22Rv1 (cell line): ENCODE results near the gene DDX5.

ENCODE experiments used
- H3K27ac ChIP-seq: fragments of 450-650 bp; 2 replicates; pipeline ENCODE4 v1.5.1; 2017
- CTCF ChIP-seq: fragments of 450-650 bp; IDR thresholded peaks from 2 replicates; pipeline ENCODE4 v1.5.1; 2017; ENCODE audit warnings: mild to moderate bottlenecking
- ZFX ChIP-seq: fragments of 450-650 bp; IDR thresholded peaks from 2 replicates; pipeline ENCODE4 v1.6.1; 2017; ENCODE audit warnings: antibody characterized with exemption, borderline replicate concordance

Gene DDX5

GRCh38 chr17:64506201-64506575, at the start of gene DDX5:
Gene DDX5, minus strand, starts transcription at chr17:64506289. Its CDS starts 170 bp downstream, at chr17:64506119.
- no peak for TF ChIP-seq ZFX
- no peak for TF ChIP-seq CTCF
- peak within 1 kb of the TSS; percentile 96 for H3K27ac ChIP-seq

GRCh38 chr17:64555281-64555680, 49.2 kb upstream of the DDX5 start:
- TF ChIP-seq ZFX, result no peak
- TF ChIP-seq CTCF, result no peak
- no peak overlapping the region for H3K27ac ChIP-seq

- H3K27ac ChIP-seq, result no peak overlapping the region
- no peak for TF ChIP-seq ZFX
- no peak for TF ChIP-seq CTCF
Measured at GRCh38 chr17:64554028-64554637, 48.0 kb upstream of the DDX5 start.

- TF ChIP-seq CTCF, result no peak
- TF ChIP-seq ZFX, result no peak
- no peak overlapping the region for H3K27ac ChIP-seq
Measured at GRCh38 chr17:64551461-64551860, 45.4 kb upstream of the DDX5 start.

- no peak for TF ChIP-seq CTCF
- no peak for TF ChIP-seq ZFX
- H3K27ac ChIP-seq, result no peak overlapping the region
Measured at GRCh38 chr17:64547319-64547718, 41.2 kb upstream of the DDX5 start.

- TF ChIP-seq CTCF, result no peak
- no peak for TF ChIP-seq ZFX
- H3K27ac ChIP-seq, result no peak overlapping the region
Measured at GRCh38 chr17:64546716-64547115, 40.6 kb upstream of the DDX5 start.

- H3K27ac ChIP-seq, result no peak overlapping the region
- TF ChIP-seq CTCF, result no peak
- TF ChIP-seq ZFX, result no peak
Measured at GRCh38 chr17:64544742-64545141, 38.7 kb upstream of the DDX5 start.
